HG03103 (cell line): ENCODE results near the gene ASB14.

Experiments
- ATAC-seq: cut with Tn5 transposase; IDR thresholded peaks from one replicate; pipeline ENCODE4 v1.9.1; 2021; ENCODE audit warnings: low read depth; ENCODE audit not compliant: unreplicated experiment

ASB14 gene

DNA sequence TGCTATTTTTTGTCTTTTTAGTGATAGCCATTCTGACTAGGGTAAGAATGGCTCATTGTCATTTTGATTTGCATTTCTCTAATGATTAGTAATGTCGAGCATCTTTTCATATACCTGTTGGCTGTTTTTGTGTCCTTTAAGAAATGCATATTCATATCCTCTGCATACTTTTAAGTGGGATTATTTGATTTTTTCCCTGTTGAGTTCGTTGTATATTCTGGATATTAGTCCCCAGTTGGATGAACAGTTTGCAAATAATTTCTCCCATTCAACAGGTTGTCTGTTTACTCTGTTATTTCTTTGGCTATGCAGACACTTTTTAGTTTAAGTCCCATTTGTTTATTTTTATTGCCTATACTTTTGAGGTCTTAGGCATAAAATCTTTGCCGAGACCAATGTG is 30.6 kb downstream of the ASB14 start:
- ATAC-seq: no peak

DNA sequence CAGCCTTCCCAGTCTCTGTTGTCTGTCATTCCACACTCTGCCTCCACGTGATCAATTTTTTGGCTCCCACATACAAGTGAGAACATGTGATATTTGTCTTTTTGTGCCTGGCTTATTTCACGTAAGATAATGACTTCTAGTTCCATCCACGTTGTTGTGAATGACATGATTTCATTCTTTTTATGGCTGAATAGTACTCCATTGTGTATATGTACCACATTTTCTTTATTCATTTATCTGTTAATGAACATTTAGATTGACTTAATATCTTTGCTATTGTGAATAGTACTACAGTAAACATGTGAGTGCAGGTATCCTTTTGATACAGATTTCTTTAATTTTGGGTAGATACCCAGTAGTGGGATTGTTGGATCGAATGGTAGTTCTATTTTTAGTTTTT is 31.4 kb downstream of the ASB14 start:
- ATAC-seq: no peak

DNA sequence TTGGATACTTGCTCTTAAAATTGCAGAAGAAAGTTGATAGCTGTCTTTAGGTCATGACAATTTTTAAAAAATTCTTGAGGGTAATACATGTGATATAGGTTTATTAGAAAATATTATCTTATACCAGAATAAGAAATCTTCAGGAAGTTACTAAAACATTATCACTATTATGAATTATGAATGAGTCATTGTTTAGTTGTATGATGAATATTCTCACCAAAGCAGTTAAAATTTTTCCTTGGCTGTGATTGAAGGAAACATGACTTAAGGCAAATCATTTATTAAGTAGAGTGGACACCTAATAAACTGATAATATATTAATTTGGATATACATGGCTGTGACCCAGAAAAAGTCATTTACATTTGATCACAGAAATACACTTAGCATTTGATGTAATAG is 34.8 kb downstream of the ASB14 start:
- no peak for ATAC-seq

DNA sequence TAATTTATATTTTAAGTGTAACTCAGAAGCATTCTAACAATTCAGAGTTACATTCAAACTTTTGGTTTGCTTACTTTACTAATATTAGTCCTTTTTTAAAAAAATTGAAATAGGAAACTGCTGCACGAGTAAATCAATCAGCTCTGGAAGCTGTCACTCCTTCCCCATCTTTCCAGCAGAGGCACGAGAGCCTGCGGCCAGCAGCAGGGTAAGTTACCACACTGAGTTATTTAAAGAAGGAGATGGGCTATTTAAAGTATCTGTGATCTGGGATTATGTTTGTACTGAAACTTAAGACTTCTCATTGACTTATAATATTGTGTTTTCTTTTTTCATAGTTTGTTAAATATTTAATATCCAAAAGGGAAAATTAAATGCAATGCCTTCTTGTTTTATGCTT is 35.6 kb downstream of the ASB14 start:
- ATAC-seq: no peak

DNA sequence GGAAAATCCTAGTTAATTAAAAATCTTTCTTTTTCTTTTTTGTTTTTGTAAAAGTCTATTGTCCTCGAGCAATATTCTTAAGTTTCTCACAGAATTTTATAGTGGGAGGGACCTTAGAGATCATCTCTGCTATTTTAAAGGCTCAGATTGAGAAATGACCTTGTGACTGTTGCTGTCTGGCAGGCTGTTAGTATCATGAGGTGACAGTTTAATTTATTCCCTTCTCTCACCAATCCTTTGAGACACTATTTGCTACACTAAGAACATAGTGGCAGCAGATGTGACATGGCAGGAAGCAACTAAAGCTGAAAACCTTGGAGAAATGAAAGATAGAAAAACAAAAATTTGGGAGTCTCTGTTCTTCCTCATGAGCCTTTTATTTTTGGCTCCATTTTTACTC is 40.1 kb downstream of the ASB14 start:
- ATAC-seq: no peak

DNA sequence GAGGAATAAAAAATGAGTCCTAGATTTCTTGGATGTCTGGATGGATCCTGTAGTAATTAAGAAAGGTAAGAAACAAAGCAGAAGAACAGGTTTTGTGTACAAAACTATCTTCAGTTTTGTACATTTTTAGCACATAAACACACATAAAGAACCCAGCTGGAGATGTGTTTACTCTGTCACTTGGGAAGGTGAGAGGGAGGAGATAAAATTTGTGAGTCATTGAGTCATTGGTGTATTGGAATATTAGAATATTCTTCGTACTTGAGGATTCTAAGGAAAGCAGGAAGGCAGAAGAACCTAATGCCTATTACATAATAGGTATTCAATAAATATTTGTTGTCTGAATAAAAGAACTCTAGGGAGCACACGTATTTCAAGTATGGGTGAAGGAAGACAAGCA is 47.5 kb downstream of the ASB14 start:
- no peak for ATAC-seq

DNA sequence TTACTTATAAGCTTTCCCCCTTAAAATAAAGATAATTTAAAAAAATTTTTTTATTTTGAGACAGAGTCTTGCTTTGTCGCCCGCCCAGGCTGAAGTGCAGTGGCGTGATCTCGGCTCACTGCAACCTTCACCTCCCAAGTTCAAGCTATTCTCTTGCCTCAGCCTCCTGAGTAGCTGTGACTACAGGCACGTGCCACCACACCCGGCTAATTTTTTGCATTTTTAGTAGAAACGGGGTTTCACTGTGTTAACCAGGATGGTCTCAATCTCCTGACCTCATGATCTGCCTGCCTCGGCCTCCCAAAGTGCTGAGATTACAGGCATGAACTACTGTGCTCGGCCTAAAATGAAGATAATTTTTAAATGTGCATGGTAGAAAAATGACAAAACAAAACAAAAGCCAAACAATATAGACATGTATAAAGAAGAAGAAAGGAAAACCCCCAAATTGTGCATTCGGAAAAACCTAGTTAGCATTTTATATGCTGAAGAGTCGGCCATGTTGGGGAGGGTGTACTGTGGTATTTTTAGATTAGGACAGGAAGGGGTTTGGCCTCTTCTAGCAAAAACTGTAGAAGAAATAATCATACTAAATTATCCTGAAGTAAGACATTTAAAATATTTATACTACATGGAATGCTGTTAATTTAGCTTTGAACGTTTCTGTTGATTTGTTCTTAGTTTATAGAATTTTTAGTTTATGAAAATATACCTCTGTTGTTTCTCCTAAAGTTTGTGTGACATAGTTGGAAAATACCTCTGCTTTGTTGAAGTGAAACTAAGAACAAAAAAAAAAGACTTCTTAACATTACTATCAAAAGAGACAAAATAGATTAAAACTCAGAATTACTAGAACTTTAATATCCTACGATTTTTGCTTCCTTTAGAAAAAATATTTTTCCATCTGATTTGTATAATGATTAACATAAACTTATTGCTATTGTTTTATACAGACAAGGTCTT is 57.6 kb downstream of the ASB14 start:
- ATAC-seq: peak; percentile 51

DNA sequence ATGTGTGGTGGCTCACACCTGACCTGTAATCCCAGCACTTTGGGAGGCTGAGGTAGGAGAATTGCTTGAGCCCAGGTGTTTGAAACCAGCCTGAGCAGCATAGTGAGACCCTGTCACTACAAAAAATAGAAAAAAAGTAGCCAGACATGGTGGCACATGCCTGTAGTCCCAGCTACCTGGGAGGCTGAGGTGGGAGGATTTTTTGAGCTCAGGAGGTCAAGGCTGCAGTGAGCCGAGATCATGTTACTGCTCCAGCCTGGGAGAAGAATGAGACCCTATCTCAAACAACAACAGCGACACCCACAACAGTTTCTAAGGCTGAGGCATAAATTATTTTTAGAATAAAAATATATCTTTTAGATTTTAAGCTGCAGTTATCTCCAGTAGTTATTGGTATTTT is 58.7 kb downstream of the ASB14 start:
- ATAC-seq: no peak

DNA sequence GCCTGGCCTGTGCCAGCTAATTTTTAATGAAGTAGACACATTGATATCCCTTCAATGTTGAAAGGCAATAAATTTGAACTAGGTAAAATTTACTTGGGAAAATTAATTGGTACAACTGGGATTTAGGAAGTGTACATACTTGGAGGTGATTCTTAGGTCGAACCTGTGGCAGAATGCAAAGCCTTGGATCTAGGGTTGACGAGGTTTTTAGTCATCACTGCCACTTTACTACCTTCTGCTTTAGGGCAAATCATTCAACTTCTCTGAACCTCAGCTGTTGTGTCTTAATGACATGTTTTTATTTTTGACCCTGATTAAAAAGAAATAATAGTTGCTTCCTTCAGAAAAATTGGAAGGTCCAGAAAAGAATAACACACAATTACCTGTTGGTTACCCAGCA is 62.5 kb downstream of the ASB14 start:
- no peak for ATAC-seq

DNA sequence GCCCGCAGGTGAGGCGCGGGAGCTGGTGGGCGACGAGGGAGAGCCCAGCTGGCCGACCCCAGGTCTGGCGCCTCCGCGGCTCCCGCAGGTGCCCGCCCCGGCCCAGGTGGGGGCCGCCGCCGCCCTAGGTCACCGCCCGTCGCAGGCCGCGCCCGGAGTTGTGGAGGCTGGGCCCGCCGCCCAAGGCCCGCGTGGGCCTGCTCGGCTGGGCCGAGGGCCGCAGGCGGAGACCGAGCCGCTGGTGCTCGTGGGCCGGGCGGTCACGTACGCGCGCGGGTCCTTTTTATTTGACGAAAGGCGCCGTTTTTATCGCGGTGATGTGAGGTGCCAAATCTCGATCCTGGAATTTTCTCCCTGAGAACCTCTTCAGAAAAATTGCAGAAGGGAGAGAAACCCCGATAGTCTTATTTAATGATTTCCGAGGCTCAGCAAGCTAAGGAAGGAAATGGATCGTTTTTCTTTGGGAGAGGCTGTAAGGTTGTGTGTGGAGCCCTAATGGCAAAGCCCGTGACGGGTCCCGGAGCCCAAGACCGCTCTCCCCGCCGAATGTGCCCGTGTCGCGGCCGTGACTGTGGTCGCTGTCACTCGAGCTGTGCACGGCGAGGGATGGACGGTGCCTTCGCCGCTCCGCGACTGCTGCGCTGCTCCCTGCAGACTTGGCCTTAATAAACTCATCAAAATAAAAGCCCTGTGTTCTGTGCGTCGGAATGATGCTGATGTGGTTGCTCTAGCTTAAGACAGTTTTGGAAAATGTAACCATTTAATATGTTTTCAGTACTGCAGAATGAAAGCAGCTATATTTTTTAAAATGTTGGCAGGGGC is 64.3 kb downstream of the ASB14 start:
- peak; percentile 28 for ATAC-seq

DNA sequence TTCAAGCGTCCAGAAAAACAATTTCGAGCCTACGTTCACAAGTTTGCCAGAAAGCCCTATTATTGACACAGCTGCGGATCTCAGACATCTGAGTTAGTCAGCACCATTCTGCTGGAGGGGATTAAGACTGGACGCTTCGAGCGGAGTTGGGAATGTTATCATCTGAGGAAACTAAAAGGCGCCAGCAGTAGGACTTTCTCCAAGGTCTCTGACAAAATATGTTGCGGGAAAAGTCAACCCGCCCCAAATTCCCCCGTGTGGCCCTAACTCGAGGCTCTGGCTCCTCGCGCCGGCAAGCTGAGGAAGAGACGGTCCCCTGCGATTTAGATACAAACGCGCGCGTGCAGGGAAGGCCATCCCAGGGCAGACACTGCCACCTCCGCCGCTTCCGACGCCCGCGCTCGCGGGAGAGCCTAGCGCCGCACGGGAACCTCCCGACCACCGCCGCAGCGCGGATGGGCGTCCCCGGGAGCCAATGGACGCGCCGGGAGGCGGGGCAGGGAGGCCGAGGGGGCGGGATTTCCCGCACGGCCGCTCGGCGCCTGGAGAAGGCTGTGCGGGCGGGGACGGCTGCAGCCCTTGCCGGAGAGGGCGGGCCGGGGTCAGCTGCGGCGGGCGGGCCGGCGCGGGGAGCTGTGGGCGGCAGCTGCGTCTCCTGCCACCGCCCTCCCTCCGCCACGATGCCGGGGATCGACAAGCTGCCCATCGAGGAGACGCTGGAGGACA is 65.1 kb downstream of the ASB14 start, which contains the start of gene APPL1:
Gene APPL1, plus strand, starts transcription at position 526 of the 726 bp plus-strand sequence. Its CDS starts 155 bp downstream, at position 681.
- peak; percentile 83 for ATAC-seq

DNA sequence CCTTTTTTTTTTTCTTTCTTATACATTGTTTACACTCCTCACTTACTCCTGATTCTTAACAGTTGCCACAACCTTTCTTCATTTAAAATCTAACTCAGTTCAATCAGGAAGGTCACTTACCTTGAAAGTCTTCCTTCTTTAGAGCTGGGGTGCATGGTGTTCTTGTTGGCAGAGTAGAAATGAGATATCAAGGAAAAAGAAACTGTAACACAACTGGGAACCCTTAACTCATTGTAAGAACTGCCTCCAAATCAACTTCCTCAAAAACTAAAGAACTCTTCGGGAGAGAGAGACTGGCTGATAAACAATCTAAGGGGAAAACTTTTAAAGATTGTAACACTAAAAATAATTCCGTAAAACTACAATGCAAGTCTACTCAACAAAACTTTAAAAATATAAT is 66.3 kb downstream of the ASB14 start:
- no peak for ATAC-seq

DNA sequence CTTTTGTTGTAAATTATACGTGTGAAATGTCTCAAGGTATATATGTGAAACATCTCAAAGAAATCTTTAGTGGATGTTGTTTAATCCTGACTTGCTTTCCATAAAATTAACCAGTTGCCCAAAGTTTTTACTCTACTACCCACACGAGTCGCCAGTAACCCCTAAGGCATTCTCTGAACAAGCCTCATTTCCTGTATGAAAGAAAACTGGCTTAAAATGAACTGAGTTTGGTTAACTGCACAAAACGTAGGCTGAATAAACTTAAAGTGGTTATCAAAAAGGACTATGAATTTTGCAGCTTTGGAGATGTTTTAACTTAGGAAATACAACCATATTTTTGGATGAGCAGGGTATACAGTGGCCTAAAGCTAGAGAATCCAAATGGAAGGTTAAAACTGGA is 67.6 kb downstream of the ASB14 start:
- ATAC-seq: no peak

DNA sequence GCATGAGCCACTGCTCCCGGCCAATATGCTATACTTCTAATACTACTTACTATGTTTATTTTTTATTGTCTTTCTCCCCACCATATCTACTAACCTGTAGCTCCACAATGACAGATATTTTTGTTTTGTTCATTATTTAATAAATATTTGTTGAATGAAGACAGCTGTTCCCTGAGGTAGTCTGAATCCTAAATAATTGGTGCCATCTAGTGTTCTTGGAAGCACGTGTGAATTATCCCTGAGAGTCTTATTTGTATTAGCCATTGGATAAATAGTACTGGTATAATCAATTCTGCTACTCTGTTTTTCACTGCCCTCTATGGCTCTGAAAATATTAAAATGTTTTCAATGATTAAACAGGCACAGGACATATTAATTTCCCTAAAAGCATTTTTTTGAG is 70.6 kb downstream of the ASB14 start:
- no peak for ATAC-seq
